Transverse colon (tissue), 4 donors: ENCODE data around the gene CGB8.

Source experiments
- CTCF ChIP-seq, 5 experiments: fragments of 200-600 bp in 3 of 5; fragments of 450-650 bp in 2 of 5; sonication (generic) in 3 of 5; IDR thresholded peaks; 1 replicate in 2 of 5; 2 replicates in 3 of 5; pipeline ENCODE4 v1.5.1; 2016 to 2017; ENCODE audit warnings: antibody characterized with exemption in 5 of 5, inconsistent platforms in 3 of 5, mild to moderate bottlenecking in 2 of 5, moderate library complexity in 1 of 5
- POLR2A ChIP-seq: fragments of 450-650 bp; IDR thresholded peaks from one replicate; pipeline ENCODE4 v1.6.1; 2016; ENCODE audit warnings: antibody characterized with exemption, mild to moderate bottlenecking, moderate library complexity
- POLR2AphosphoS5 ChIP-seq, 3 donors: sonication (generic); formaldehyde crosslinking; IDR thresholded peaks; one replicate each; pipeline ENCODE4 v1.6.1; 2016; ENCODE audit warnings: antibody characterized with exemption in 3 of 3

- TF ChIP-seq CTCF (IDR thresholded peaks at IDR 0.05), result no peak
- no peak for TF ChIP-seq POLR2A
- TF ChIP-seq POLR2AphosphoS5 (IDR thresholded peaks at IDR 0.05), result no peak
Measured at GRCh38 chr19:49067554-49067953, 18.6 kb upstream of the CGB8 start.
